Rectal smooth muscle tissue (tissue), 1 donor: ENCODE results near the gene BMP7.

ENCODE experiments used
- H3K27ac ChIP-seq: one replicate; pipeline ENCODE4 v1.7.0; 2013; ENCODE audit warnings: low read depth, low read length, inconsistent platforms
- H3K27me3 ChIP-seq: one replicate; pipeline ENCODE4 v1.7.0; 2013; ENCODE audit warnings: low read length; ENCODE audit not compliant: control insufficient read depth, insufficient read depth
- H3K36me3 ChIP-seq: one replicate; pipeline ENCODE4 v1.7.0; 2013; ENCODE audit warnings: low read length; ENCODE audit not compliant: control insufficient read depth, insufficient read depth
- H3K4me1 ChIP-seq: one replicate; pipeline ENCODE4 v1.7.0; 2013; ENCODE audit warnings: low read length; ENCODE audit not compliant: control insufficient read depth, insufficient read depth
- H3K4me3 ChIP-seq: one replicate; pipeline ENCODE4 v1.7.0; 2013; ENCODE audit warnings: low read length
- H3K9ac ChIP-seq: one replicate; pipeline ENCODE4 v1.7.0; 2013; ENCODE audit warnings: low read length

The BMP7 gene

GRCh38 chr20:57250607-57251343 lies 15.7 kb downstream of the BMP7 start:
- Histone ChIP-seq H3K27ac (no peak overlapping the region), H3K4me1 (no peaks in the 10 kb centered on the region), H3K9ac (no peak overlapping the region), H3K4me3 (no peak overlapping the region), H3K36me3 (no peaks in the 10 kb centered on the region), H3K27me3 (no peaks in the 10 kb centered on the region)

- no peak overlapping the region for H3K4me3 ChIP-seq
- H3K27ac ChIP-seq = no peak overlapping the region
- H3K36me3 ChIP-seq = no peaks in the 10 kb centered on the region
- H3K4me1 ChIP-seq = no peaks in the 10 kb centered on the region
- H3K27me3 ChIP-seq = no peaks in the 10 kb centered on the region
- no peak overlapping the region for H3K9ac ChIP-seq
Observed at GRCh38 chr20:57249772-57250171, 16.7 kb downstream of the BMP7 start.

- no peaks in the 10 kb centered on the region for H3K36me3 ChIP-seq
- no peaks in the 10 kb centered on the region for H3K27me3 ChIP-seq
- no peak overlapping the region for H3K27ac ChIP-seq
- H3K4me3 ChIP-seq = no peak overlapping the region
- H3K4me1 ChIP-seq = no peaks in the 10 kb centered on the region
- H3K9ac ChIP-seq = no peak overlapping the region
Observed at GRCh38 chr20:57249073-57249472, 17.4 kb downstream of the BMP7 start.

GRCh38 chr20:57248132-57248797 lies 18.2 kb downstream of the BMP7 start:
- Histone ChIP-seq H3K9ac (no peak overlapping the region), H3K4me1 (no peaks in the 10 kb centered on the region), H3K27me3 (no peaks in the 10 kb centered on the region), H3K27ac (no peak overlapping the region), H3K36me3 (no peaks in the 10 kb centered on the region), H3K4me3 (no peak overlapping the region)

GRCh38 chr20:57247292-57247965 lies 19.0 kb downstream of the BMP7 start:
- H3K9ac ChIP-seq = no peak overlapping the region
- H3K4me3 ChIP-seq = no peak overlapping the region
- no peak overlapping the region for H3K27ac ChIP-seq
- H3K36me3 ChIP-seq = no peaks in the 10 kb centered on the region
- no peaks in the 10 kb centered on the region for H3K4me1 ChIP-seq
- H3K27me3 ChIP-seq = no peaks in the 10 kb centered on the region

GRCh38 chr20:57245997-57246396 lies 20.4 kb downstream of the BMP7 start:
- Histone ChIP-seq H3K36me3 (no peaks in the 10 kb centered on the region), H3K27me3 (no peaks in the 10 kb centered on the region), H3K4me3 (no peak overlapping the region), H3K27ac (no peak overlapping the region), H3K4me1 (peaks cover 2% of the 10 kb centered on the region), H3K9ac (no peak overlapping the region)

- Histone ChIP-seq H3K4me1 (peaks cover 2% of the 10 kb centered on the region), H3K9ac (no peak overlapping the region), H3K36me3 (no peaks in the 10 kb centered on the region), H3K27me3 (no peaks in the 10 kb centered on the region), H3K27ac (no peak overlapping the region), H3K4me3 (no peak overlapping the region)
Observed at GRCh38 chr20:57244627-57245214, 21.7 kb downstream of the BMP7 start.

GRCh38 chr20:57244221-57244585 lies 22.2 kb downstream of the BMP7 start:
- Histone ChIP-seq H3K9ac (no peak overlapping the region), H3K36me3 (no peaks in the 10 kb centered on the region), H3K4me1 (peaks cover 2% of the 10 kb centered on the region), H3K4me3 (no peak overlapping the region), H3K27me3 (no peaks in the 10 kb centered on the region), H3K27ac (no peak overlapping the region)

GRCh38 chr20:57243480-57244220 lies 22.8 kb downstream of the BMP7 start:
- Histone ChIP-seq H3K27me3 (no peaks in the 10 kb centered on the region), H3K4me1 (peaks cover 2% of the 10 kb centered on the region), H3K27ac (no peak overlapping the region), H3K9ac (no peak overlapping the region), H3K4me3 (no peak overlapping the region), H3K36me3 (no peaks in the 10 kb centered on the region)

GRCh38 chr20:57242414-57242813 lies 24.0 kb downstream of the BMP7 start:
- no peaks in the 10 kb centered on the region for H3K27me3 ChIP-seq
- no peaks in the 10 kb centered on the region for H3K36me3 ChIP-seq
- H3K4me3 ChIP-seq = no peak overlapping the region
- H3K27ac ChIP-seq = no peak overlapping the region
- no peak overlapping the region for H3K9ac ChIP-seq
- peaks cover 2% of the 10 kb centered on the region for H3K4me1 ChIP-seq

GRCh38 chr20:57241363-57241991 lies 25.0 kb downstream of the BMP7 start:
- Histone ChIP-seq H3K27ac (no peak overlapping the region), H3K4me3 (no peak overlapping the region), H3K4me1 (peaks cover 2% of the 10 kb centered on the region), H3K27me3 (no peaks in the 10 kb centered on the region), H3K9ac (no peak overlapping the region), H3K36me3 (no peaks in the 10 kb centered on the region)
